Activated CD4-positive, alpha-beta T cell treated with anti-CD3 and anti-CD28 coated beads for 24 hours (primary cell): ENCODE data around the gene PPM1J.

Source experiments
- DNase-seq, 2 donors: peaks; one replicate each; pipeline ENCODE4 v3.0.0-alpha.2; 2020; ENCODE audit warnings: low read depth in 2 of 2

PPM1J gene

GRCh38 chr1:112704391-112704933 lies 10.7 kb downstream of the PPM1J start:
- DNase-seq, result no peak

DNA sequence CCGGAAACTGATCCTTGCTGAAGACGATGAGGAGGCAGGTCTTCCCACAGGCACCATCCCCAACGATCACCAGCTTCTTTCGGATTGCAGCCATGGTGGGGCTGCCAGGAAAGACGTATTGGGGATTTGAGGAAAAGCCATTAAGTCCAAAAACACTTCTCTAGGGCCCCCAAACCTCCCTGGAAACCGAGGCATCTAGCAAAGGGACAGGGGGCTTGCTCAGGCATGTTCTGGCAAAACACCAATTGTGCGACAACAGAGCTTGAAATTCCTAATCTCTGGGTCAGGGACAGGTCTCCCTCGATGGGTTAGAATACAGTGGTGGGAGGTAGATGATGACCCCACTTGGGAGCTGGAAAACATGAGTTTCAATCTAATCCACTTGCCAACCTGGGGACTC lies 11.4 kb downstream of the PPM1J start:
- DNase-seq, result no peak

DNA sequence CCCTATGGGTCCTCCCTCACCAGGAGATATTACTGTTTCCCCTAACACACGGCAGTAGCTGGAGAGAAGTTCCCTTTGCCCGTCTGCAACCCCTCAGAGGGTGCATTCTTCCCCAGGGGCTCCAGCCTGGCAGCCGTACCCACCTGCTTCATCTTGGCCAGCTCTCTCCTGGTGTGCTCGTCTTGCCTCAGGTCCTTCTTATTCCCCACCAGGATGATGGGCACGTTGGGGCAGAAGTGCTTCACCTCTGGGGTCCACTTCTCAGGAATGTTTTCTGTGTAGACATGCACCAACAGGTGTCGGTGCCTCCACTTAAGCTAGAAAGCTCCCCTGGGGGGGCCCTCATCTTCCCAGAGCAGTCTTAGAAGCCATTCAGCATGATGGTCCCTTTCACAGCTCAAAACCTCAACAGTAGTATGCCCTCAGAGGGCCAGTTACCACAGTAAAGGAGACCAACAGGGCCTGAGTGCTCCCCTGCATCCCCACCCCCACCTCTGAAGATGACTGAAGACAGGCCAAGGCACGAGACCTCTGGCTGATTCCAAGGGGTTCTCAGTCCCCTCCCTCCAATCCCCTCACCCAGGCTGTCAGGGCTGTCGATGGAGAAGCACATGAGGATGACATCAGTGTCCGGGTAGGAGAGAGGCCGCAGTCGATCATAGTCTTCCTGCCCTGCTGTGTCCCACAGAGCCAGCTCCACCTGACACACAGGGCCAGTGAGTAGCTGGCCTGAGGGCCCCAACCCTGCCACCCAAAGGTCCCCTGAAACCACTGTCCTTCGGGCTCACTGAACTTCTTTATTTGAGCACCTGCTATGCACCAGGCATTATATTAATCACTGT lies 12.5 kb downstream of the PPM1J start:
- DNase-seq, result no peak

- no peak for DNase-seq
Measured at GRCh38 chr1:112702067-112702395, 13.1 kb downstream of the PPM1J start.

- no peak for DNase-seq
Measured at GRCh38 chr1:112701227-112702066, 13.7 kb downstream of the PPM1J start.

DNA sequence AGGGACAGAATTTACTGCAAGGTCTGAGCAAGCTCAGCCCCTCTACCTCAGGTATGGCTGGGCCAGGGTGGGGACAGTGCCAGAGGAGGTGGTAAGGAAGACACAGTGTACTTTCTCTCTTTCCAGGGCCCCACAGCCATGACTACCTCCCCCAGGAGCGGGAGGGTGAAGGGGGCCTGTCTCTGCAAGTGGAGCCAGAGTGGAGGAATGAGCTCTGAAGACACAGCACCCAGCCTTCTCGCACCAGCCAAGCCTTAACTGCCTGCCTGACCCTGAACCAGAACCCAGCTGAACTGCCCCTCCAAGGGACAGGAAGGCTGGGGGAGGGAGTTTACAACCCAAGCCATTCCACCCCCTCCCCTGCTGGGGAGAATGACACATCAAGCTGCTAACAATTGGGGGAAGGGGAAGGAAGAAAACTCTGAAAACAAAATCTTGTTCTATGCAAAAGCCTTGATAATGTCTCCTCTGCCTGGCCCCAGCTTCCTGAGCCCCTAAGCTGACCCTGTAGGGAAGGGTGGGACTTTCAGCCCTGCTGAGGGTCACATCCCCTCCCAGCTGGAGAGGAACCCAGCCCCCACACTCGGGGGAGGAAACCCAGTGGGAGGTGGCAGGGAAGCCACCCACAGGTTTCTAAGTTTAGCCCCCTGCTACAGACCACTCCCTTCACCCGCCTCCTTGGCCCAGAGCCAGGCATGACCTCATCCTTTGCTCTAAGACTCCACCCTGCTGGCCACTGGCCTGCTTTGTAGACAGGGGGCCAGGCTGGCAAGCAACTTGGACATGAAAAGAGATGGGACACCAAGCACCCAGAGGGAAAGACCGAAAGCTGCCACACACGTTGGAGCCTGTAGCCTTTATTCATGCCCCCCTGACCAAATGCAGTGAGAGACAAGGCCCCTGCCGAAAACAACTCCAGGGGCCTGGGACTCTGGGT lies 14.6 kb downstream of the PPM1J start:
- peak in 1 of 2 donors; percentile 60 for DNase-seq

DNA sequence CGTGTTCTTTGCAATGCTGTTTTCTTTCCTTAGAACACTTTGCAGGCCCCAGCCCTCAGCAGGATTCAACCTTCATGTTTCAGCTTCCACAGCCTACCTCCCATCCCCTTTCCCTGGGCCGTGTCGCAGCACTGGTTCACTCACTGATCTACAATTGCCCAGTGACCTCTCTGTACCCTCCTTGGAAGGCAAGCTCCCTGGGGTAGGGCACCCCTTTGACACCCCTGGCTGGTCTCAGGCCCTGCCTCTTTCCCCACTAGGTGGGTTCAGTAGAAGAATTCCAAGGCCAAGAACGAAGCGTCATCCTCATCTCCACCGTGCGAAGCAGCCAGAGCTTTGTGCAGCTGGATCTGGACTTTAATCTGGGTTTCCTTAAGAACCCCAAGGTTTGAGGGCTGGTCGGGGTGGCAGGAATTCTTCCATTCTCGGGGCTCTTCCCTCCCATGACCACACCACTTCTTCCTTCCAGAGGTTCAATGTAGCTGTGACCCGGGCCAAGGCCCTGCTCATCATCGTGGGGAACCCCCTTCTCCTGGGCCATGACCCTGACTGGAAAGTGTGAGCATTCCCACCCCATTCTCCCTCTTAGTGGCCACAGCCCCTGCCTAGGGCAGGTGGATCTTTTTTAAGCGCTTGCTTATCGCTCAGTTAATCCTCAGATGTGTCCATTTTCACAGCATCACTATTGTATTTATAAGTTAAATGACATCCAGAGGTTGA lies 15.5 kb downstream of the PPM1J start:
- no peak for DNase-seq

GRCh38 chr1:112698366-112699310 lies 16.5 kb downstream of the PPM1J start:
- no peak for DNase-seq

GRCh38 chr1:112697781-112698201 lies 17.3 kb downstream of the PPM1J start:
- no peak for DNase-seq

DNA sequence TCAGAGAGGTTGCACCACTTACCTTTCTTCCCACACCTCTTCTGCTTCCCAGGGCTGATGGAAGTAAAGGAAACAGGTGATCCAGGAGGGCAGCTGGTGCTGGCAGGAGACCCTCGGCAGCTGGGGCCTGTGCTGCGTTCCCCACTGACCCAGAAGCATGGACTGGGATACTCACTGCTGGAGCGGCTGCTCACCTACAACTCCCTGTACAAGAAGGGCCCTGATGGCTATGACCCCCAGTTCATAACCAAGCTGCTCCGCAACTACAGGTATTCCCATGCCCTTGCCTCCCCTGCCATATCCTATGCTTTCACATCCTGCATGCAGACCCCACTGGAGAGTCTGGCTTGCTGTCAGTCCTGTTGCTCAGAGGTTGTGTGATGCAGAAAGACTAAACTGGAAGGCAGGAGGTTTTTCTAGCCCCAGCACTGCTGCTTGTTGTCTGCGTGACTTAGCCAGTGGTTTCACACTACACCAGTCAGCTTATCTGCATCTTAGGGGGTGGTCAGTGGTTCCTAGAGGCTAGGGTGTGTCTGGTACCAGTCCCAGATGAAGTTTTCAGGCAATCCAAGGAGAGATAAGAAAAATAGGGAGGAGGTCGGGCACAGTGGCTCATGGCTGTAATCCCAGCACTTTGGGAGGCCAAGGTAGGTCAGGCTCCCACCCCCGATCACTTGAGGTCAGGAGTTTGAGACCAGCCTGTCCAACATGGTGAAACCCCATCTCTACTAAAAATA lies 18.4 kb downstream of the PPM1J start:
- no peak for DNase-seq

DNA sequence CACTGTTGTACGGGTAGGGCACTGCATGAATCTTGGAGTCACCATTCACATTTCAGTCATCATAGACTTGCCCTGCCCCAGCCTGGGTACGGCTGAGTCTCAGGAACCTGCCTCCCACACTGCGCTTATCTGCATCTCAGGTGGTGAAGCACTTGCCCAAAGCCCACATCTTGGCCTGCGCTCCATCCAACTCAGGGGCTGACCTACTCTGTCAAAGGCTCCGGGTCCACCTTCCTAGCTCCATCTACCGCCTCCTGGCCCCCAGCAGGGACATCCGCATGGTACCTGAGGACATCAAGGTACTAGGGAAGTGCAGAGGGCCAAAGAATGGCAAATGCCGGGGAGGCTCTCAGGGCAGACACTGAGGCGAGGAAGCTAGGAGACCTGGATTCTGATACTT lies 19.9 kb downstream of the PPM1J start:
- no peak for DNase-seq

DNA sequence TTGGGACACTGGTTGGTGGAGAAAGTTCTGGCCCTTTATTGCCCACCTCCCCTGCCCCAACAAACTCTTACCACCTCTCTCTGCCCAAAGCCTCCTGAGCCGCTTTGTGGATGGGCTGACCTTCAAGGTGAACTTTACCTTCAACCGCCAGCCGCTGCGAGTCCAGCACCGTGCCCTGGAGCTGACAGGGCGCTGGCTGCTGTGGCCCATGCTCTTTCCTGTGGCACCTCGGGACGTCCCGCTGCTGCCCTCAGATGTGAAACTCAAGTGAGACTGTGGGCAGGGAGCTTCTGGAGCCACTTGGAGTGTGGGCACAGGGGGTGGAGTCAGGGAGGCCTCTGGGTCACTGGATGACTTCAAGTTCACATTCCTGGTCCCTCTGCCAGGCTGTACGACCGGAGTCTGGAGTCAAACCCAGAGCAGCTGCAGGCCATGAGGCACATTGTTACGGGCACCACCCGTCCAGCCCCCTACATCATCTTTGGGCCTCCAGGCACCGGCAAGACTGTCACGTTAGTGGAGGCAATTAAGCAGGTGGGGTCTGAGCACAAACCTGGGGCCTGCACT lies 20.7 kb downstream of the PPM1J start:
- no peak for DNase-seq

DNA sequence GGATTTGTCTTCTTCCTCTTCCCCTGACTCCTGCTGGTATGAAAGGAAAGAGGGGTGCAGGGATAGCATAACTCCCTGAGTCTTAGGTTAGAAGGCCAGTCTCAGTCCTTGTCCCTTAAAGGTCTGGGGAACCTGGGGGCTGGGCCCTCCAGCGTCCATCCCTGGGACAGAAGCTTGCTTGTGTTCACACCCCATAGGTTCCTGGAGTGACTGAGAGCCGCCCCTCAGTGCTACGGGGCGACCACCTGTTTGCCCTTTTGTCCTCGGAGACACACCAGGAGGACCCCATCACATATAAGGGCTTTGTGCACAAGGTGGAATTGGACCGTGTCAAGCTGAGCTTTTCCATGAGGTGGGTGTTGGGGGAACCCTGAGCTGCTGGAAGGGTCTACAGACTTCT lies 21.3 kb downstream of the PPM1J start:
- no peak for DNase-seq

- no peak for DNase-seq
Measured at GRCh38 chr1:112692681-112693080, 22.5 kb downstream of the PPM1J start.

DNA sequence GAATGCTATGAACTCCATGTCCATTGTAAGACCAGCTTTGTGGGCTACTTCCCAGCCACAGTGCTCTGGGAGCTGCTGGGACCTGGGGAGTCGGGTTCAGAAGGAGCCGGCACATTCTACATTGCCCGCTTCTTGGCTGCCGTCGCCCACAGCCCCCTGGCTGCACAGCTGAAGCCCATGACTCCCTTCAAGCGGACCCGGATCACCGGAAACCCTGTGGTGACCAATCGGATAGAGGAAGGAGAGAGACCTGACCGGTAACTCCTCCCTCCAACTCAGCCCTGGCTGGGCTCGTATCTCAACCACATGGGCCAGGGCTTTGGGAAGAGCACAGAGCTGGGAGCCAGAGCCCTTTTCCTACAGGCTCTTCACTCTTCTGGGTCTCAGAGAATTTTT lies 25.3 kb downstream of the PPM1J start:
- DNase-seq, result no peak

DNA sequence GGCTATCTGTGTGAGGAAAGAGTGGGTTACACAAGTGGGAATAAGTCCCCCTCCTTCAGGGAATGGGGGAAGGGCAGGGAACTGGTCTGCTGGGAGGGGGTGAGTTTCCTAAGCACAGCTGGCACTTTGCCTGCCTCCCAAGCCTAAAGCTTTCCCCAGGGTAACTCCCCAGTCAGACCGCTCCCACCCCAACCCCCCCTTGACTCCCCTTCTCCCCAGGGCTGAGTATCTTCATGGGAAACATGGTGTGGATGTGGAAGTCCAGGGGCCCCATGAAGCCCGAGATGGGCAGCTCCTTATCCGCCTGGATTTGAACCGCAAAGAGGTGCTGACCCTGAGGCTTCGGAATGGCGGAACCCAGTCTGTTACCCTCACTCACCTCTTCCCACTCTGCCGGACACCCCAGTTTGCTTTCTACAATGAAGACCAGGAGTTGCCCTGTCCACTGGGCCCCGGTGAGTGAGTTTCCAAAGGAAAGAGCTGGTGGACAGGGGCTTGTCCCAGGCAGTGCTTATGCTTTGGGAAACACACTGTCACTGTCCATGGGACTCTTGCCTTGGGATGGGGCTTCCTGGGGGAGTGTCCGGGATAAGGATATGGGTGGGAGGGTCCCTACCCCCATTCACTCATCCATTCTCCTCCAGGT lies 25.8 kb downstream of the PPM1J start:
- no peak for DNase-seq

DNA sequence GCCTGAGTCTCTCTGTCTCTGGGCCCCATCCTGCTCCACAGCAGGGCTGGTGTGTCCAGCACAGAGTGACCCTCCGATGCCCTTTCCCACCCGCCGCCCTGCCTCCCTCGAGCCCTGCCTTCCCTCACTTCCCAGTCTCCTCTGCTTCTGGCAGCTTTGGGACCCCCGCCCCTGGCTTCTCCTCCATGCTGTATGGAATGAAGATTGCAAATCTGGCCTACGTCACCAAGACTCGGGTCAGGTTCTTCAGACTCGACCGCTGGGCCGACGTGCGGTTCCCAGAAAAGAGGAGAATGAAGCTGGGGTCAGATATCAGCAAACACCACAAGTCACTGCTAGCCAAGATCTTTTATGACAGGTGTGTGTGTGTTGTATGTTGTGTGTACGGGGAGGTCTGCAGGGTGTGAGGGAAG lies 26.3 kb downstream of the PPM1J start:
- no peak for DNase-seq

DNA sequence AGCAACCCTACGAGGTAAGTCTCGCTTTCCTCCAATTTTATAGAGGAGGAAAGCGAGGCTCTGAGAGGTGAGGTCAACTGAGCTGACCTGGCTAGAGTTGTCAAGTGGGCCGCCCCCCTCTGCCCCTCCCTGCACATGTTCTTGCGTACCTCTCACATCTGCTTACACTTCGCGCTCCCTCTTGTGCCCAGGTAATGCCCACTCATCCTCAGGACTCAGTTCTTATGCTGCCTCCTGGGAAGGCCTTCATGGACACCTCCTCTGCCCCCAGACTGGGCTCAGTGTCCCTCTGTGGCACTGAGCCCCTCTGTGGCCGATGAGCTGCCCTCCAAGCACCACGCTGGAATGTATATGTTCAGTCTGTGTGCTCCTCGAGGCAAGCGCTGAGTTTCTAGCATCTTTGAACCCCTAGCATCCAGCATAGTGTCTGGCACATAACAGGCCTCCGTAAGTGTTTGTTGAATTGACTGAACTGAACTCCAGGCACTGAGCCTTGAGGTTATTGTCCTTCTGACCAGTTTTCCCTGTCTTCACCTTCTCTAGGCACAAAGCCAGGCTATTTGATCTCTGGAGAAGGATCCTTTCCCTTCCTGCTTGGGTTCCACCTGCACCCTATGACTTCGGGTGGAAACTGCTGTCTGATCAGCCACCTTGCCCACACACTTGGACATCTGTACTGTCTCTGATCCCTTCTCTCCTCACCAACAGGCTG lies 27.2 kb downstream of the PPM1J start:
- no peak for DNase-seq
